ENCODE results near the gene MEGF11.

Gene MEGF11

GRCh38 chr15:66169023-66169422 lies 84.5 kb downstream of the MEGF11 start:
- H3K4me3 ChIP-seq (replicated peaks; ENCODE audit: insufficient read depth, low read length): no peak overlapping the region
- H3K27me3 ChIP-seq (ENCODE audit: insufficient read depth, poor library complexity, severe bottlenecking): no peaks in the 10 kb centered on the region
- DNase-seq (ENCODE audit: low read depth in 1 of 2, low spot score in 1 of 2): no peak
- H3K27ac ChIP-seq (replicated peaks): no peak overlapping the region
- TF ChIP-seq POLR2AphosphoS5 (IDR thresholded peaks at IDR 0.05; ENCODE audit: low read depth) (no peak), SPI1 (IDR thresholded peaks at IDR 0.05; ENCODE audit: borderline replicate concordance, low read depth) (no peak), GABPA (IDR thresholded peaks at IDR 0.05; ENCODE audit: low read depth) (no peak), CTCF (IDR thresholded peaks at IDR 0.05; ENCODE audit: insufficient read depth, low read length) (no peak), REST (IDR thresholded peaks at IDR 0.05; ENCODE audit: insufficient replicate concordance, low read depth) (no peak)

- no peak for DNase-seq (ENCODE audit: low read depth in 1 of 2, low spot score in 1 of 2)
- TF ChIP-seq REST (IDR thresholded peaks at IDR 0.05; ENCODE audit: insufficient replicate concordance, low read depth) (no peak), SPI1 (IDR thresholded peaks at IDR 0.05; ENCODE audit: borderline replicate concordance, low read depth) (no peak), POLR2AphosphoS5 (IDR thresholded peaks at IDR 0.05; ENCODE audit: low read depth) (no peak), CTCF (IDR thresholded peaks at IDR 0.05; ENCODE audit: insufficient read depth, low read length) (no peak), GABPA (IDR thresholded peaks at IDR 0.05; ENCODE audit: low read depth) (no peak)
- Histone ChIP-seq H3K4me3 (replicated peaks; ENCODE audit: insufficient read depth, low read length) (no peak overlapping the region), H3K27ac (replicated peaks) (no peak overlapping the region), H3K27me3 (ENCODE audit: insufficient read depth, poor library complexity, severe bottlenecking) (no peaks in the 10 kb centered on the region)
Measured at GRCh38 chr15:66167854-66168253, 85.7 kb downstream of the MEGF11 start.

GRCh38 chr15:66165856-66166255 lies 87.7 kb downstream of the MEGF11 start:
- no peak for DNase-seq (ENCODE audit: low read depth in 1 of 2, low spot score in 1 of 2)
- H3K27ac ChIP-seq (replicated peaks): no peak overlapping the region
- H3K27me3 ChIP-seq (ENCODE audit: insufficient read depth, poor library complexity, severe bottlenecking): no peaks in the 10 kb centered on the region
- TF ChIP-seq SPI1 (IDR thresholded peaks at IDR 0.05; ENCODE audit: borderline replicate concordance, low read depth): no peak
- no peak overlapping the region for H3K4me3 ChIP-seq (replicated peaks; ENCODE audit: insufficient read depth, low read length)

GRCh38 chr15:66164788-66165187 lies 88.8 kb downstream of the MEGF11 start:
- no peak for TF ChIP-seq REST (IDR thresholded peaks at IDR 0.05; ENCODE audit: insufficient replicate concordance, low read depth)
- TF ChIP-seq GABPA (IDR thresholded peaks at IDR 0.05; ENCODE audit: low read depth): no peak
- no peak for TF ChIP-seq SPI1 (IDR thresholded peaks at IDR 0.05; ENCODE audit: borderline replicate concordance, low read depth)
- TF ChIP-seq POLR2AphosphoS5 (IDR thresholded peaks at IDR 0.05; ENCODE audit: low read depth): no peak
- TF ChIP-seq CTCF (IDR thresholded peaks at IDR 0.05; ENCODE audit: insufficient read depth, low read length): no peak
- H3K27ac ChIP-seq (replicated peaks): no peak overlapping the region
- no peaks in the 10 kb centered on the region for H3K27me3 ChIP-seq (ENCODE audit: insufficient read depth, poor library complexity, severe bottlenecking)
- no peak overlapping the region for H3K4me3 ChIP-seq (replicated peaks; ENCODE audit: insufficient read depth, low read length)
- DNase-seq (ENCODE audit: low read depth in 1 of 2, low spot score in 1 of 2): no peak
